HG02870 (cell line): ENCODE results near the gene RAD18.

Source experiments
- ATAC-seq: cut with Tn5 transposase; IDR thresholded peaks from one replicate; pipeline ENCODE4 v1.9.1; 2021; ENCODE audit warnings: mild to moderate bottlenecking, moderate library complexity; ENCODE audit not compliant: unreplicated experiment

The RAD18 gene

DNA sequence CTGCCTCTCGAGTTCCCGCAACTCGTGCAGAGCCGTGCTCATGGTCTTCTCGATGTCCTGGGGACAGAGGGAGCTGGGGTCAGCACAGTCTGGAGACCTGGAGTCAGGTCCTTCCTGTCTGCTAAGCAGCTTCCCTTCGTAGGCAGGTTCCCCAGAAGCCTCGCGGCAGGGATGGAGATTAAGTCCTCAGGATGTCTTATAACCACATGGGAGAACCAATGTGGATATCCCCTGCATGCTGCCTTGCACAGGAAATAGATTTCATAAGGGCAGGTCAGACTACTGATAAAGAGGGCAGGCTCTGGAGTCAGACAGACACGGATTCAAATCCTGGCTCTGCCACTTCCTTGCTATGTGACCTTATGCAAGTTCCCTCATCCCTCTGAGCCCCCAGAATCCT, 22.6 kb upstream of the RAD18 start:
- ATAC-seq: no peak

DNA sequence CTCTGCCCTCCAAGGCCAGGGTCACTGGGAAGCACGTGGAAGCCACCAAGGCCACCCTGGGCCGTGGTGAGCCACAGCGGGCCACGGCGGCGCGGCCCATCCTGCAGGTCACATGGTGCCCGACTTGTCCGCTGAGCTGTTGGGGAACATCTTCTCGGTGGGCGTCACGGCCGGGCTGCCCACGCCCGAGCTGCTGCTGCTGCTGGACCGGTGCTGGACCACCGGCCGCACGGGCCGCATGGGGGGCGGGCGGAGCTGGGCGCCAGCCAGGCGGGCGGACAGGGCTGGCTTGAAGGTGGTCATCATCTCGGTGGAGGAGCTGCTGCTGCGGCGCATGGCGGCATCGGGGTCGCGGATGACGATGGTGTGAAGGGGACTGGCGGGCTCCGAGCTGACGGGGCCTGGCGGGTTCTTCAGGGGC, 22.1 kb upstream of the RAD18 start:
- ATAC-seq: no peak

DNA sequence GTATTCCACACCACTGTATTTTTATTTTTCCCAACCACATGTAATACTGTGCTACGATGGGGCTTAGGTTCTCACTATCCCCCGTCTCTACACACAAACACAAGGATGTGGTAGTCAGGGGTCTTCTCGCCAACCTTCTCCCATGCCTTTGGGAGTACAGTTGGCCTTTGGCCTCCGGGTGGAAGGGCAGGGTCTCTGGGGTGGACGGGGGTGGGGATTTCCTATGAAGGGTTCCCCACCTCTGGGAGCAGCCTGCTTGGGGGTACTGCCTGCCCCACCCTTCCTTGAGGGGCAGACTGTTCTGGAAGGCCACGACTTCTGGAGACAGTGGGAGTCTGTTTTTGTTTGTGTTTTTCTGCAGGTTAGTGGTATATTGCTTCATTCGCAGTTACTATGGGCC, 21.3 kb upstream of the RAD18 start:
- ATAC-seq: no peak

DNA sequence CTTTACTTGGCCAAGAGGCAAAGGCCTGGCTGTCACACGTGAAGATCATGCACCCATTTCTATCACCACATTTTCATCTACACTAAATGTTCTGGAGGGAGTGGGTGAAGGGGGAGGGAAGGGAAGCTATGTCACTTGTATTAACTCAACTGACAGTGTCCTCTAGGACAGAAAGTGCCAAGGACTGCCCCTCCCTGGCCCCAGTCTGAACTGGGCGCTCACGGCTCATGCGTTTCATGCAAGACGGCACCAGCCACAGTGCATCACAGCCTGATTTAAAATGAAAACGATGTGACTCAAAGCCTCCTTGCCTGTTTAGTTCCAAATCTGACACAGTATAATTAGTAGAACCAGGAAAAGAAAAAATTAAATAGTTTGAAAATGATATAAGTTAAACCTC, 20.8 kb upstream of the RAD18 start:
- no peak for ATAC-seq

DNA sequence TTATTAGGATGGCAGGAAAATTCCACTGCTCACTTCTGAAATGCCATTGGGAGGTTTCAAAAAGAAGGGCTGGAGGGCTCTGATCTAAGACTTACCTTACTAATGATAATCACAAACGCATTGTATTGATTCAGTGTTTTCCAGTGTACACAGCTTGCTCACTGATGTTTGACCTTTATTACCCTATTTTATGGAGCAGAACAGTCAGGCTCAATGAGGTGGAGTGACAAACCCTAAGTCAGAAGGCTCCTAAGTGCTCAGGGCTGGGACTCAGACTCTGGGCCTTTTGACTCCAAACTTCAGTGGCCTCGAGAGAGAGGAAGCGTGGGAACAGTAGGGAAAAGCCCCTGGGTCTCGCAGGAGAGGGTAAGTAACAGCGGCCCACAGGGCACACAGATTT, 20.3 kb upstream of the RAD18 start:
- ATAC-seq: no peak

DNA sequence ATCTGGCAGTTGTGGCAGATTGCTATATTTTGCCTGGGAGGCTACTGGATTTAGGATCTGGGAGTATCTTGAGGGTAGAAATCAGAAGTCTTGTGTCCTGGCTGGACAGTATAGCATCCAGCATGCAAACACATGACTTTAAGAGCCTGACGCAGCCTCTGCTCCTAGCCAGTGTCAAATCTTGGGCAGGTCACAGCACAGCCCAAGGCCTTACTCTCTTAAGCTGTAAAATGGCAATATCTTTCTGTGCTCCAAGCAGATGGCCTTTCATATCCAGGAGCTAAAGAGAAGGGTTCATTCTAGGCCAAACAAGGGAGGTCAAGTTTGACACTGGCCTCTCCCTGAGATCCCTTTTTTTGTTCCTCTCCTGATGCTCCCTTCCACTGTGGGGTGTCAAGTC, 19.8 kb upstream of the RAD18 start:
- no peak for ATAC-seq

DNA sequence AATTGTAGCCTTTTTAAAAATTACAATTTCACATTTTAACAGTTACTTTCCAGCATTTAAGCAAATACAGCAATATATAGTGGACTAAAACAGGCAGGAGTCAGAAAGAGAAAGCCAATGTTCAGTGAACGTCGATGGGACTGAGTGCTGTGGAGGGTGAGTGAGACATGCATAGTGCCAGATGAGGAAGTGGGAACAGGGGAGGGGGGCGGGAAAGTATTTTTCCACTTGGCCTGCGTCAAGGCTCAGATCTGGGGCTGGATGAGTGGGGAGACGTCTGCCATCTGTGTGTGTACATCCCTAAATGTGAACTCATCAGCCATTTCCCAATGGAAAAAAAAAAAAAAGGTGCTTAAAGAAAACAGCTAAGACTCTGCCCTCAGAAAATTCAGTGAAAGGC, 19.2 kb upstream of the RAD18 start:
- no peak for ATAC-seq

- ATAC-seq: no peak
Observed at GRCh38 chr3:8981700-8982099, 18.4 kb upstream of the RAD18 start.

- no peak for ATAC-seq
Observed at GRCh38 chr3:8981296-8981695, 18.0 kb upstream of the RAD18 start.

DNA sequence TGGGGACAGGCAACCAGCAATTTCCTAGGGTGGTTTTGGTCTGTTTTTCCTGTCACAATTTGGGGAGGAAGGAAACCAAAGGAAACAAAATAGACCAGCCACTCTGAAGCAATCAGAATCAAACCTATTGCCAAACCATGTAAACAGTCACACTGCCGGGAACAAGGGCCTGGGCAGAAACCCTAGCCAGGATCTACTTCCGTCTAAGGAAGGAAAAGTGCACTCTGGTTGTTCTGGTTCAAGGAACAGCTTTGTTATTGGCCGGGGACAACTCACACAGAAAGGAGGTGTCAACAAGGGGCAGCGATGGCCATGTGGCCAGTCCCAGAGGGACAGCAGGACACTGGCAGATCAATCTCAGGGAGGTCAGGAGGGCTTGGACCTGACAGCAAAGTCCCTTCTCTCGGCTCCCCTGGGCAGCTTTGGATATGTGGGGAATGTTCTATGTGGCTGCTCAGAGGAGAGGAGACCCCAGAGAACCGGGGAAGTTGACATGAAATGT, 17.5 kb upstream of the RAD18 start:
- no peak for ATAC-seq

- no peak for ATAC-seq
Observed at GRCh38 chr3:8979262-8979661, 16.0 kb upstream of the RAD18 start.

DNA sequence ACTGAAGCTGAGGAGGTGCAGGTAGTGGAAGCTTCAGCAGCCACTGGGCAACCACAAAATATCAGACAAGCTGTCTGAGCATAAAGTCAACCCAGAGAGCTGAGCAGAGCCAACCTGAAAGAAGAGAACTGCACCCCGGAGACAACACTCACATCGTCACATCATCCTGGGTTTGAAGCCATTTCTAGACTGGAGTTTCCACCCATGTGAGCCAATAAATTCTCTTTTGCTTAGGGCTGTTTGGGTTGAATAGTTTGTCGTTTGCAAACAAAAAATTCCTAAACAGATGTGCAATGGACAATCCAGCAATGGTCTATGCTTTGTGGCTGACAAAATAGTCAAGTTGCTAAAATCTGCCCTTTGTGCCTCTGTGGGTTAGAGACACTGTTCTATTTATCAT, 15.3 kb upstream of the RAD18 start:
- no peak for ATAC-seq

DNA sequence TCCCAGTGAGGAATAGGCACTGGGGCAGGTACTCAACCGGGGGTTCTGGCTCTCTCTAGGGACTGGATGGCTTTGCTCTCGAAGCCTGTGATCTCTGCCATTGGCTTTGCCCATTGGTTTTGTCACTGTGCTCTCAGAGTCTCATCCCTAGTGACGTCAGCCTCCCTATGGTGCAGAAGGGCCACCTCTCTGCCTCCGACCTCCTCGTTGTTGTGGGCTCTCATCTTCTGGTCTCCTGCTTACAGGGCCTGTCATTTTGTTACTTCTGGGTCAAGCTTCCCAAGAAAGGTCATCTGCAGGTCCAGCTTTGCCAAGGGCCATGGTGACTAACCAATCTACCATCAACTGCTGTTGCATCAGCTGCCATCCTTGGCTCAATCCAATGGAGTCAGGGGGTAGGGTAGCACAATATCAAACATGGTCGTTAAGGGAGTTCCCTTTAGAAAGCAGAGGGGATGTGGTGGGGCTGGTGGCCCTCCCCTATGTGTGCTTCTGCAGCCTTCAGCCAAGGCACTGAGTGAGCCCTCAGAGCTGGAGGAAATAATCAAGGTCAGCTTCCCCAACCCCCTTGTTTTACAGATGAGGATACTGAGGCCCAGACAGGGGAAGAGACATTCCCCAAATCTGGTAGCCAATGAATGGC, 13.4 kb upstream of the RAD18 start:
- no peak for ATAC-seq

DNA sequence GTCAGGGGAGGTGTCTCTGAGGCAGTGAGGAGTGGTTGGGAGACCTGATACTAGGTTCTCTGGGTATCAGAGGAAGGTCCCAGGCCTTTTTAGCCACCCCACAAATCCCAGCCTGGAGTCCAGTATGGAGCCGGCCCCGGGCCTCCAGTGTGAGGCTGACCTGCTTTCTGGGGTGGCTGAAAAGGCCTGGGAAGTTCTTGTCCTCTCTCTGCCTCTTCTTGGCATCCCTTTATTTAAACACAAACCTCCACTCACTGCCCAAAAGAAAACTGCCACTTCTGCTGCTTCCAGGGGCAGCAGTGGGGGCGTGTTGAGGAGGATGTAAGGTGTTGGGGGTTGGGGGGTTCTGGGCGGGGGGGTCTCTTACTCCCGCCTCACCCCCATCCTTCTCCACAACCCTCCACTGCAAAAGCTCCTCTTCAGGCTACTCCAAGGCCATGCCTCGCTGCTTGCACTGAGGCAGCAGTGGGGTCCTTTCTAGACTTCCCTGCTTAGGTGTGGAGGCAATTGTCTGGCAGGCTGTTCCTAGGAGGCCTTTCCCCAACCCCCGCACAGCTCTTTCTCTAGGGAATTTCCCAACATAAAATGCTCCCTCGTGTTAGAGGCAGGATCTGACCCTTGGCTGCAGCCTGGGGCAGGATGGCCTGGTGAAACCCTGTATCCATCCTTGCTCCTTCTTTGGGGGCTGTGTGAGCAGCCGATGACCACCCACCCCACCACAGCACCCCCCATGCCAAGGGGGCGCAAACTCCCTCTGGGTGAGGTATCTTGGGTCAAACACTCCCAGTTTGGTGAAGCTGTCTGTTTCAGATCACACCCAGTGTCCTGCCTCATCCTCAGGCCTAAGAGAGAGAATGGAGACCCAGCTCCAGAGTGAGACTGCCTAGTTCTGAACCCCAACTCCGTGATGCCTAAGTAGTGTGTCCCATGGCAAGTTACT, 12.1 kb upstream of the RAD18 start:
- ATAC-seq: no peak

DNA sequence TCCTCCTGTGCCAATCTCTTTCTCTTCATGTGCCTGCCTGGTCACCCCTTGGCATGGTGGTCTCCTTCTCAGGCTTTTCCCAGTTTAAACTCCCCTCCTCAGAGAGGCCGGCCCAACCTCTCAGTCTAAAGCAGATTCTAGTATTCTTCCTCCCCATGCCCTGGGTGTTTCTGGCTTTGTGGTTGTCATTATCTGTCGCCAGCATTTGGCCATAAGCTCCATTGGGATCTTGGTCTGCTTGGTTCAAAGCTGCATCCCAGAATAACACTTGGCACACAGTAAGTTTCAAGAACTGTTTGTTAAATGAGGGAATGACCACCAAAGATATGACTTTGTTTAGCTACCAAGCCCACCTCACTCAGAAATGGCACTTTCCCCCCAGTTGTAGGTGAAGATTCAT, 11.2 kb upstream of the RAD18 start:
- no peak for ATAC-seq

- peak; percentile 61 for ATAC-seq
Observed at GRCh38 chr3:8972639-8973038, 9.4 kb upstream of the RAD18 start.

- peak; percentile 45 for ATAC-seq
Observed at GRCh38 chr3:8970971-8971589, 7.8 kb upstream of the RAD18 start.

- no peak for ATAC-seq
Observed at GRCh38 chr3:8969241-8969640, 6.0 kb upstream of the RAD18 start.

GRCh38 chr3:8968375-8968882, 5.2 kb upstream of the RAD18 start:
- no peak for ATAC-seq

DNA sequence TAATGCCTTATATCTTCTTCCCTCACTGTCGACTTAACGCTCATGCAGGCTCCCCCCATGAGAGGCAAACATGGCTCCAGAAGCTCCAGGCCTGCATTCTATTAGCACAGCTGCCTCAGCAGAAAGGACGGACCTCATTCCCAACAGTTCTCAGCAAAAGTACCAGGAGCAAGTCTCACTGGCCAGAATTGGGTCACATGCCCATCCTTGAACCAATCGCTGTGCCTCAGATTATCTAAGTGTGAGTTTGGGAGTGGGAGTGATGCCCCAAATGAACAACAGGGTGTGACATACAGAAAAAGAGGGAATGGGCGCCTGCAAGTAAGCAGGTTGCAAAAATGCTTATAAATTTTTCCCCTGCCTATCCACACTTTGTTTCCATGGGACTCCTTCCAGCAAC, 4.3 kb upstream of the RAD18 start:
- ATAC-seq: no peak

DNA sequence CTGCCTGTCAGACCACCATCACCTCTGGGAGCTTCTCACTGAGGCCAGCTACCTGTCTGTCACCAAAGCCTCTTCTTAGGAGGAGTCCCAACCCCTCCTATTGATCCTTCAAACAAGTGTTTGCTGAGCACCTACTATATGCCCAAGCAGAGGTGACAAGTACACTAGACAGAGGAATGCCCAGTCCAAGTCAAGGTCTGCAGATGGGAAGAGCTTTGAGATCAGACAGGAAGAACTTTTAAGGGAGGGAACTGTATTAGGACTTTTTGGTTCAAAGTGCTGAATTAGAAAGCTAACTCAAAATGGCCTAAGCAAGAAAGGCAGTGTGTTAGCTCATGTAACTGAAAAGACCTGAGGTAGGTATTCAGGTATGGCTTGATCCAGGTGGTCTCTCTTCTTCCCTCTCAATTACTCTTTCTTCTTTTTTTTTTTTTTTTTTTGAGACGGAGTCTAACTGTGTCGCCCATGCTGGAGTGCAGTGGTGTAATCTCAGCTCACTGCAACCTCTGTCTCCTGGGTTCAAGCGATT, 3.6 kb upstream of the RAD18 start:
- ATAC-seq: no peak
